Measurements from ENCODE around the gene PIH1D1. TPM values are rescaled to one million over a fixed set of nuclear protein-coding genes. Genes with fewer than 3 reads are reported as not detected.

The PIH1D1 gene
- total and polyA plus RNA-seq, 10 of the 15 experiments (the other 5 are each of a cell fraction or from before 2014, with no cell fraction given), result 16.1 to 153 (median 106) TPM

- TF ChIP-seq IRF5 (IDR thresholded peaks at IDR 0.05; ENCODE audit: borderline replicate concordance) (no peak), ZNF207 (IDR thresholded peaks at IDR 0.05; ENCODE audit: borderline replicate concordance) (no peak)
Observed at GRCh38 chr19:49448432-49448786, 3.2 kb downstream of the PIH1D1 start (continued).

GRCh38 chr19:49447485-49448431 is 3.9 kb downstream of the PIH1D1 start:
- peaks cover 2 to 6% of the 10 kb centered on the region in 2 experiments; a peak in 3 of 4 replicates for H3K36me3 ChIP-seq (ENCODE audit: control insufficient read depth in 2 of 2, insufficient read depth in 2 of 2, low read length in 1 of 2)
- WGBS (ENCODE audit: insufficient coverage, insufficient replicate concordance, low lambda C conversion rate, missing lambda C conversion rate), result 93% methylated on average over 27 of the region's 32 CpGs
- DNase-seq (ENCODE audit: low read depth, low spot score), result no peak
- no peak overlapping the region for H3K4me3 ChIP-seq
- no peaks in the 10 kb centered on the region for H3K9me3 ChIP-seq (replicated peaks; ENCODE audit: control insufficient read depth, insufficient read depth, low read length)
- H2AFZ ChIP-seq (ENCODE audit: control insufficient read depth, low read depth, low read length), result no peak overlapping the region
- H3K27me3 ChIP-seq (replicated peaks in 1 of 2; ENCODE audit: control insufficient read depth in 2 of 2, insufficient read depth in 2 of 2, low read length in 1 of 2), result no peaks in the 10 kb centered on the region
- no peak overlapping the region for H3K9ac ChIP-seq (ENCODE audit: control insufficient read depth, insufficient read depth, low read length)
- SMC1A ChIA-PET (ENCODE audit: uncharacterized antibody, unreplicated experiment), result interaction anchor here (0.9 to 3.4 kb wide), 2 partner anchors 23 to 26 kb away, joined by 4 to 11 read pairs; partner anchors contain the start of gene FLT3LG
- no peak overlapping the region for H3K4me2 ChIP-seq (ENCODE audit: control insufficient read depth, insufficient read depth)
- in situ Hi-C loops (cut with MboI) (no loop called here), intact Hi-C loops (cut with micrococcal nuclease; ENCODE audit: unreplicated experiment) (no loop called here)
- CTCF ChIA-PET, result interaction anchor here (0.6 to 1.3 kb wide), 3 partner anchors 25 to 170 kb away, joined by 3 to 5 read pairs (median 3); partner anchors contain the start of gene FLT3LG
- no peak for ATAC-seq
- H3K27ac ChIP-seq (ENCODE audit: control insufficient read depth, insufficient read depth), result no peak overlapping the region
- peaks cover 5% of the 10 kb centered on the region for H3K4me1 ChIP-seq (ENCODE audit: control insufficient read depth, insufficient read depth, low read length)
- no peaks in the 10 kb centered on the region; the same call in 1 of the 2 replicates for H4K20me1 ChIP-seq (ENCODE audit: control insufficient read depth, insufficient read depth)
- BruUV-seq (replicated peaks), result TSS peak; percentile 10
- RAD21 ChIA-PET (ENCODE audit: unreplicated experiment), result no interaction called here
- POLR2A ChIA-PET, result interaction anchor here (2.4 kb wide), 1 partner anchor 23 kb away, joined by 5 read pairs; no protein-coding TSS in a partner anchor
- TF ChIP-seq, protein P1, sequence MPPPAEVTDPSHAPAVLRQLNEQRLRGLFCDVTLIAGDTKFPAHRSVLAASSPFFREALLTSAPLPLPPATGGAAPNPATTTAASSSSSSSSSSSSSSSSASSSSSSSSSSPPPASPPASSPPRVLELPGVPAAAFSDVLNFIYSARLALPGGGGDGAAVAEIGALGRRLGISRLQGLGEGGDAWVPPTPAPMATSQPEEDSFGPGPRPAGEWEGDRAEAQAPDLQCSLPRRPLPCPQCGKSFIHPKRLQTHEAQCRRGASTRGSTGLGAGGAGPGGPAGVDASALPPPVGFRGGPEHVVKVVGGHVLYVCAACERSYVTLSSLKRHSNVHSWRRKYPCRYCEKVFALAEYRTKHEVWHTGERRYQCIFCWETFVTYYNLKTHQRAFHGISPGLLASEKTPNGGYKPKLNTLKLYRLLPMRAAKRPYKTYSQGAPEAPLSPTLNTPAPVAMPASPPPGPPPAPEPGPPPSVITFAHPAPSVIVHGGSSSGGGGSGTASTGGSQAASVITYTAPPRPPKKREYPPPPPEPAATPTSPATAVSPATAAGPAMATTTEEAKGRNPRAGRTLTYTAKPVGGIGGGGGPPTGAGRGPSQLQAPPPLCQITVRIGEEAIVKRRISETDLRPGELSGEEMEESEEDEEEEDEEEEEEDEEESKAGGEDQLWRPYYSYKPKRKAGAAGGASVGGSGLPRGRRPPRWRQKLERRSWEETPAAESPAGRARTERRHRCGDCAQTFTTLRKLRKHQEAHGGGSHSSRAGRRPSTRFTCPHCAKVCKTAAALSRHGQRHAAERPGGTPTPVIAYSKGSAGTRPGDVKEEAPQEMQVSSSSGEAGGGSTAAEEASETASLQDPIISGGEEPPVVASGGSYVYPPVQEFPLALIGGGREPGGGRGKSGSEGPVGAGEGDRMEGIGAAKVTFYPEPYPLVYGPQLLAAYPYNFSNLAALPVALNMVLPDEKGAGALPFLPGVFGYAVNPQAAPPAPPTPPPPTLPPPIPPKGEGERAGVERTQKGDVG (CRISPR knock-in tag; IDR thresholded peaks at IDR 0.05), result no peak
- TF ChIP-seq POLR2AphosphoS2 (IDR thresholded peaks at IDR 0.05; ENCODE audit: low read depth, low read length) (0 out of 2 replicates have a peak, but pooled peaks have one; percentile 25), SMC3 (IDR thresholded peaks at IDR 0.05; ENCODE audit: borderline replicate concordance, low read length) (no peak)
- H3K79me2 ChIP-seq (ENCODE audit: control insufficient read depth, insufficient read depth, low read length), result peaks cover 19% of the 10 kb centered on the region
- FAIRE-seq, result no peak
